ENCODE measurements around the gene CHMP4A. TPM values are rescaled to one million over a fixed set of nuclear protein-coding genes. Genes with fewer than 3 reads are reported as not detected.
A peak's percentile ranks its signal among the peaks of the same experiment; 100 is the strongest.

Gene CHMP4A
- total RNA-seq, 1 experiment from 2014 or later = 56.7 TPM

DNA sequence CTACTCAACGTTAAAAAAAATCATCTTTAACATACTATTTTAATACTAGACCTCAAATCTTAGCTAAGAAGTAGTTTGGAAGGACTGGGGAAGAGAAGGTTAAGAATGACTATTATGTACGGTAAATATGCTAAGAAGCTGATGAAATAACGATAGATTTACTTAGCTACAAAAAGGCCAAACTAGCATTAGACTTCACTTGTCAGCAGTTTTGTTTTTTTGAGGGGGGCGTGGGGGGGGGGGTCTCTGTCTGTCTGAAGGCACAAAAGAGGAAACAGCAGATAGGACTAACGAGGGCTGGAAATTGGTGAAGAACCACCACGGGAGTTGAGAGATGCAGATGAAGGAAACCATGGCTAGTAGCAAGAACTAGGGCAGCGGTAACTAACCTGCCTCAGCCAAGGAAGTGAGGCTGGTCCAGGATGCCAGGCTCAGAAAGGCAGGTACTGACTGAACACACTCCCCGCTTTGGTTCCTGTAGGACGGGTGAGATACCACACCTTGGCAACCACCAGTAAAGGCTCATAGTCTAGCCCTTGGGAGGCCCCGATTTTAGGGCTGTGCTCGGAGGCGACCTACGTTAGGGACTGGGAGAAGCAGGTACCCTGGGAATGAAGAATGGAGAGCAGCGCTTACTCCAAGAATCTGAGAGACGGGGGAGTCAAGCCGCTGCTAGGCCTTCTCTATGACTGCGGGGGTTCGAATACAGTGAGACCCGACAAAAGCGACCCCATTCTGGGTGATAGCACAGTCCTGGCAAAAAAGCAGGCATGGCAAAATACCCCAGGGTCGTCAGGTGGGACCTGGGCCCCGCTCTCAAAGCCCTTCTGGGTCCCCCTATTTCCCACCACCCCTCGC lies 18.2 kb upstream of the CHMP4A start:
- Histone ChIP-seq H3K27ac (ENCODE audit: low read depth, low read length, poor library complexity, severe bottlenecking) (peak overlapping the region; percentile 88), H3K27me3 (replicated peaks; ENCODE audit: insufficient read depth, low read depth, low read length, poor library complexity) (no peaks in the 10 kb centered on the region), H3K36me3 (ENCODE audit: insufficient read depth, low read length, poor library complexity, severe bottlenecking) (peaks cover 22% of the 10 kb centered on the region), H3K4me1 (ENCODE audit: insufficient read depth, low read length, poor library complexity, severe bottlenecking) (peaks cover 15% of the 10 kb centered on the region), H3K4me3 (ENCODE audit: low read depth, low read length, poor library complexity, severe bottlenecking) (peak overlapping the region; percentile 77), H3K9me3 (ENCODE audit: low read depth, low read length, poor library complexity, severe bottlenecking) (no peaks in the 10 kb centered on the region)
- DNase-seq (ENCODE audit: low spot score) = peak; percentile 17
- BruUV-seq (replicated peaks) = TSS peak; percentile 68
- intact Hi-C loops (cut with micrococcal nuclease; ENCODE audit: unreplicated experiment) = loop anchor here (1.0 to 2.0 kb wide), 2 partner anchors 18 to 37 kb away; partner anchors contain the start of genes CHMP4A and TM9SF1
- POLR2A ChIA-PET (ENCODE audit: low non-redundant PET) = interaction anchor here (0.5 kb wide), 1 partner anchor 95 kb away, joined by 8 read pairs; no protein-coding TSS in a partner anchor
- TF ChIP-seq, protein P1, sequence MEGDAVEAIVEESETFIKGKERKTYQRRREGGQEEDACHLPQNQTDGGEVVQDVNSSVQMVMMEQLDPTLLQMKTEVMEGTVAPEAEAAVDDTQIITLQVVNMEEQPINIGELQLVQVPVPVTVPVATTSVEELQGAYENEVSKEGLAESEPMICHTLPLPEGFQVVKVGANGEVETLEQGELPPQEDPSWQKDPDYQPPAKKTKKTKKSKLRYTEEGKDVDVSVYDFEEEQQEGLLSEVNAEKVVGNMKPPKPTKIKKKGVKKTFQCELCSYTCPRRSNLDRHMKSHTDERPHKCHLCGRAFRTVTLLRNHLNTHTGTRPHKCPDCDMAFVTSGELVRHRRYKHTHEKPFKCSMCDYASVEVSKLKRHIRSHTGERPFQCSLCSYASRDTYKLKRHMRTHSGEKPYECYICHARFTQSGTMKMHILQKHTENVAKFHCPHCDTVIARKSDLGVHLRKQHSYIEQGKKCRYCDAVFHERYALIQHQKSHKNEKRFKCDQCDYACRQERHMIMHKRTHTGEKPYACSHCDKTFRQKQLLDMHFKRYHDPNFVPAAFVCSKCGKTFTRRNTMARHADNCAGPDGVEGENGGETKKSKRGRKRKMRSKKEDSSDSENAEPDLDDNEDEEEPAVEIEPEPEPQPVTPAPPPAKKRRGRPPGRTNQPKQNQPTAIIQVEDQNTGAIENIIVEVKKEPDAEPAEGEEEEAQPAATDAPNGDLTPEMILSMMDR (conservative IDR thresholded peaks at IDR 0.05; ENCODE audit: low read depth, low read length) = no peak
- TF ChIP-seq EZH2 (IDR thresholded peaks at IDR 0.05; ENCODE audit: borderline replicate concordance, low read depth, low read length, poor library complexity, severe bottlenecking) = no peak
- CTCF ChIA-PET = interaction anchor here (0.6 kb wide), 1 partner anchor 52 kb away, joined by 11 read pairs; no protein-coding TSS in a partner anchor

DNA sequence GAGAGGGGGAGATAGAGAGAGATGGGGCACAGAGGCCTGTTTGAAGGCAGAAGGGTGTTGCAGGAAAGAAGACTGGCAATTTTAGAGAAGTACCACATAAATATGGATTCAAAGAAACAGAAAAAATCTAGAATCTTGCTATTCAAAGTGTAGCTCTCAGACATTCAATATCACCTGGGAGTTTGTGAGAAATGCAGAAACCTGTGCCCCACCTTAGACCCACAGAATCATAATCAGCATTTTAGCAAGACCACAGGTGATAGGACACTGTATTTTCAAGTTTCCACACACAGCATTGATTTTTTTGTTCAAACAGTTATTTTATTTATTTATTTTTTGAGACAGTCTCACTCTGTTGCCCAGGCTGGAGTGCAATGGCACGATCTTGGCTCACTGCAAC lies 15.6 kb upstream of the CHMP4A start:
- peaks cover 6% of the 10 kb centered on the region for H3K36me3 ChIP-seq (ENCODE audit: insufficient read depth, low read length, poor library complexity, severe bottlenecking)
- POLR2A ChIA-PET (ENCODE audit: low non-redundant PET) = interaction anchor here (0.6 kb wide), 1 partner anchor 26 kb away, joined by 4 read pairs; no protein-coding TSS in a partner anchor

DNA sequence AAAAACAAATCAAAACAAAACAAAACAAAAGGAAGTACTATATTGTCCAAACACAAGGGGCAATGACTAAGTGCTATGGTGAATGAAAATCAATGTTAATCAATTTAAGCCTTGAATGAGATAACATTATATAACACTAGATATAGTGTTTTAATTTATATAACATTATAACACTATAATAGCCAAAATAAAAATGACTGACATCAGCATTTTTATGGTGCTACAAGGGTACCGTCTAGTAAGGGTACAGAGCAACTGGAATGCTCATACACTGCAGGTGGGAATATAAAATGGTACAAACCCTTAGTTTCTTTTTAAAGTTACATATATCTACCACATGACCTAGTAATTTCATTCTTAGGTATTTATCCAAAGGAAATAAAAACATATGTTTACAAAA lies 13.2 kb upstream of the CHMP4A start:
- H3K27ac ChIP-seq (ENCODE audit: low read depth, low read length, poor library complexity, severe bottlenecking) = no peak overlapping the region
- peaks cover 6% of the 10 kb centered on the region for H3K36me3 ChIP-seq (ENCODE audit: insufficient read depth, low read length, poor library complexity, severe bottlenecking)
- no TSS peak for BruUV-seq (replicated peaks)
- intact Hi-C loops (cut with micrococcal nuclease; ENCODE audit: unreplicated experiment) = no loop called here
- peaks cover 5% of the 10 kb centered on the region for H3K4me1 ChIP-seq (ENCODE audit: insufficient read depth, low read length, poor library complexity, severe bottlenecking)
- POLR2A ChIA-PET (ENCODE audit: low non-redundant PET) = no interaction called here
- CTCF ChIA-PET = no interaction called here
- no peak overlapping the region for H3K4me3 ChIP-seq (ENCODE audit: low read depth, low read length, poor library complexity, severe bottlenecking)
- no peak for DNase-seq (ENCODE audit: low spot score)
- no peaks in the 10 kb centered on the region for H3K27me3 ChIP-seq (replicated peaks; ENCODE audit: insufficient read depth, low read depth, low read length, poor library complexity)
- TF ChIP-seq, protein P1 (conservative IDR thresholded peaks at IDR 0.05; ENCODE audit: low read depth, low read length) = no peak
- no peak for TF ChIP-seq EZH2 (IDR thresholded peaks at IDR 0.05; ENCODE audit: borderline replicate concordance, low read depth, low read length, poor library complexity, severe bottlenecking)
- H3K9me3 ChIP-seq (ENCODE audit: low read depth, low read length, poor library complexity, severe bottlenecking) = no peaks in the 10 kb centered on the region

More for the DNA sequence above, 15.6 kb upstream of the CHMP4A start:
- Histone ChIP-seq H3K4me3 (ENCODE audit: low read depth, low read length, poor library complexity, severe bottlenecking) (no peak overlapping the region), H3K27ac (ENCODE audit: low read depth, low read length, poor library complexity, severe bottlenecking) (no peak overlapping the region), H3K9me3 (ENCODE audit: low read depth, low read length, poor library complexity, severe bottlenecking) (no peaks in the 10 kb centered on the region), H3K4me1 (ENCODE audit: insufficient read depth, low read length, poor library complexity, severe bottlenecking) (peaks cover 10% of the 10 kb centered on the region), H3K27me3 (replicated peaks; ENCODE audit: insufficient read depth, low read depth, low read length, poor library complexity) (no peaks in the 10 kb centered on the region)
- TF ChIP-seq EZH2 (IDR thresholded peaks at IDR 0.05; ENCODE audit: borderline replicate concordance, low read depth, low read length, poor library complexity, severe bottlenecking) = no peak
- TF ChIP-seq, protein P1 (conservative IDR thresholded peaks at IDR 0.05; ENCODE audit: low read depth, low read length) = no peak
- BruUV-seq (replicated peaks) = no TSS peak
- intact Hi-C loops (cut with micrococcal nuclease; ENCODE audit: unreplicated experiment) = no loop called here
- DNase-seq (ENCODE audit: low spot score) = no peak
- CTCF ChIA-PET = interaction anchor here (0.8 kb wide), 1 partner anchor 68 kb away, joined by 4 read pairs; the partner anchor contains the start of gene IRF9
